Hippocampal formation (tissue), 2 donors: ENCODE measurements around the gene DPYSL4.

ENCODE experiments used
- DNase-seq, 2 donors: peaks; one replicate each; lab custom pipeline; 2025; lab: John Stamatoyannopoulos, UW

DPYSL4 gene

GRCh38 chr10:132178672-132179545 lies 7.8 kb upstream of the DPYSL4 start:
- DNase-seq, result no peak

GRCh38 chr10:132179551-132180392 lies 7.0 kb upstream of the DPYSL4 start:
- no peak for DNase-seq

- DNase-seq, result no peak
These were observed 6.0 kb upstream of the DPYSL4 start for GRCh38 chr10:132180736-132181135.

- DNase-seq, result no peak
These were observed 4.9 kb upstream of the DPYSL4 start for GRCh38 chr10:132181691-132182425.

- no peak for DNase-seq
These were observed 4.2 kb upstream of the DPYSL4 start for GRCh38 chr10:132182591-132182990.

- DNase-seq, result no peak
These were observed 3.7 kb upstream of the DPYSL4 start for GRCh38 chr10:132183046-132183445.

GRCh38 chr10:132184816-132185593 lies 1.7 kb upstream of the DPYSL4 start:
- DNase-seq, result no peak

GRCh38 chr10:132185601-132186487 lies 904 bp upstream of the DPYSL4 start:
- no peak for DNase-seq

GRCh38 chr10:132187430-132188138 lies 836 bp downstream of the DPYSL4 start:
- no peak for DNase-seq

- DNase-seq, result no peak
These were observed 1.6 kb downstream of the DPYSL4 start for GRCh38 chr10:132188331-132188730.

- DNase-seq, result no peak
These were observed 2.3 kb downstream of the DPYSL4 start for GRCh38 chr10:132189016-132189415.

GRCh38 chr10:132189810-132190422 lies 3.2 kb downstream of the DPYSL4 start:
- no peak for DNase-seq

GRCh38 chr10:132192076-132192975 lies 5.6 kb downstream of the DPYSL4 start:
- DNase-seq, result no peak

- DNase-seq, result no peak
These were observed 6.4 kb downstream of the DPYSL4 start for GRCh38 chr10:132192991-132193665.

GRCh38 chr10:132193907-132194552 lies 7.3 kb downstream of the DPYSL4 start:
- no peak for DNase-seq

- no peak for DNase-seq
These were observed 8.0 kb downstream of the DPYSL4 start for GRCh38 chr10:132194726-132195125.
